ENCODE measurements around the gene CDH4.

CDH4 gene

GRCh38 chr20:61505508-61505907, 253.4 kb downstream of the CDH4 start:
- DNase-seq (ENCODE audit: low read depth, low spot score), result no peak
- CTCF ChIA-PET, result no interaction called here
- TF ChIP-seq CTCF (IDR thresholded peaks at IDR 0.05; ENCODE audit: insufficient read depth, low read length, missing control alignments), result no peak
- H3K4me3 ChIP-seq (ENCODE audit: low read depth, low read length), result no peak overlapping the region
- POLR2A ChIA-PET, result no interaction called here

DNA sequence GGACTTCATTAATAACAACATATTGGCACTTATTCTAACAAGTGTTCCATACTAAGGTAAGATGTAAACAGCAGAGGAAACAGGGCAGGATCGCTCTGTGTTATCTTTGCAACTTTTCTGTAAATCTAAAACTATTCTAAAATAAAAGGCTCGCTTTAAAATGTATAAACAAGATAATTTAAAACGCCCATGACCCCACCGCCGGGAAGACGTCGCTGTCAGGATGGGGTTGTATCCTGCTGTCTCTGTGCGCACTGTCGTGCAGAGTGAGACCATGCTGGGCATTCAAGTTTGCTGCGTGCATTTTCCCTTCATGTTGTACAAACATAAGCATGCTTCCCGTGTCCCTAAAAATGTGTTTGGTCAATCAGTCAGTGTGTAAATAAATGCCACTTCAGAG, 255.7 kb downstream of the CDH4 start:
- no peak overlapping the region for H3K4me3 ChIP-seq (ENCODE audit: low read depth, low read length)
- ChIA-PET CTCF (no interaction called here), POLR2A (no interaction called here)

GRCh38 chr20:61508301-61509096, 256.4 kb downstream of the CDH4 start:
- ChIA-PET CTCF (no interaction called here), POLR2A (no interaction called here)
- DNase-seq (ENCODE audit: low read depth, low spot score), result no peak
- no peak overlapping the region for H3K4me3 ChIP-seq (ENCODE audit: low read depth, low read length)
- no peak for TF ChIP-seq CTCF (IDR thresholded peaks at IDR 0.05; ENCODE audit: insufficient read depth, low read length, missing control alignments)

More for the DNA sequence above, 255.7 kb downstream of the CDH4 start:
- DNase-seq (ENCODE audit: low read depth, low spot score), result no peak
- TF ChIP-seq CTCF (IDR thresholded peaks at IDR 0.05; ENCODE audit: insufficient read depth, low read length, missing control alignments), result no peak

GRCh38 chr20:61510778-61511330, 258.8 kb downstream of the CDH4 start:
- ChIA-PET CTCF (no interaction called here), POLR2A (no interaction called here)
- no peak for TF ChIP-seq CTCF (IDR thresholded peaks at IDR 0.05; ENCODE audit: insufficient read depth, low read length, missing control alignments)
- H3K4me3 ChIP-seq (ENCODE audit: low read depth, low read length), result no peak overlapping the region
- no peak for DNase-seq (ENCODE audit: low read depth, low spot score)

DNA sequence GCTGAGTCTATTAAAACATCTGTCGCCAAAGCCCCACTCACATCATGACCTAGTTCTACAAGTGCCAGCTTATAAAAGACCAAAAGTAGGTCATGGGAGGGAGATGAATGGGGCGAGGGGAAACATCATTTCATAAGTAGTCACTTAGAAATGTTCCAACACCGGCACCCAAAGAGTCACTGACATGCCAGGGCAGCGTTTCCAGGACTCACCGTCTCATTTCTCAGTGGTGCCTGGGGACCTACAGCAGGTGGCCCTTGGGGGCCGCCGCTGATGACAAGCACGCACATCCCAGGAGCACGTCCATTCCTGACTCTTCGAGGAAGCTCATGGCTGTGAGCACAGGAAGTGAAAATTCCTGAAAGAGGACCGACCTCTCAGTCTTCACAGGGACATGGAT, 260.4 kb downstream of the CDH4 start:
- POLR2A ChIA-PET, result no interaction called here
- CTCF ChIA-PET, result no interaction called here
- no peak for TF ChIP-seq CTCF (IDR thresholded peaks at IDR 0.05; ENCODE audit: insufficient read depth, low read length, missing control alignments)
- no peak for DNase-seq (ENCODE audit: low read depth, low spot score)
- no peak overlapping the region for H3K4me3 ChIP-seq (ENCODE audit: low read depth, low read length)

DNA sequence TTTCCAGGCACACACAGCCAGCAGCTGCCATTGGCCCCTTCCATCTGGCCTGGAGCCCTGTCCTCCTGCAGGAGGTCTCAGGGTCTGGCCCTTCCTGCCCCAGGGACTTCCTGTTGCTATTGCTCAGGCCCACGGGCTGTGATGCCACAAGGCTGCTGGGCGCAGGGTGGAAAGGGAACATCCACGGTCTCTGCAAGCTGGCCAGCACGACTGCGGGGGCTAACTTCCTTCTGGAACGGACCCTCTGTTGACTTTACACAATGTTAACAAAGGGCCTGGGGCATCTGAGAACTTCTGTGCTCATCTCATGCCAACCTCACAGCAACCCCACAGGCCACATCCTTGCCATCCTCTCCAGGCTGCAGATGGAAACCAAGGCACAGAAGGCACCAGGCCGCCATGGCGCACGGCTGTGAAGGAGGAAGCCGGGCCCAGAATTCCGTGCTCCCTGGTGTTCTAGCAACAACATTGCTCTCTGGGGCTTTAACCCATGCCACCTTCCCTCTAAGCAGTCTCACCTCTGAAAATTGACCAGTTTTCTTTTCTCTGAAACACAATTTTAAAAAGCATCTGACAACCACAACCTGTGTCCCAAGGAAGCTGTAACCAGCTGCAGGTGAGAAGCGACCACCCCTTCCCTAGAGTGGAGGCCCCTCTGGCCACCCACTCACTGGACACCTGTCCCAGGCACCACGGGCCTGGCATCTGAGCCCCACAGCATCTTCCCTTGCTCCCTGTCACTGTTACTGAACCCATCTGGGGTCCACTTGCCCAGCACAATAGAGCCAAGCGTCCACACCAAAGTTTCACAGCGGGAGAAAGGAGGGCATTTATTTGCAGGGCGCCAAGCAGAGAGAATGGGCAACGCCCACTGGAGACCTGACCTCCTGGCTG, 261.3 kb downstream of the CDH4 start:
- ChIA-PET CTCF (interaction anchor here (1.2 kb wide), 1 partner anchor 385 kb away, joined by 3 read pairs; no protein-coding TSS in a partner anchor), POLR2A (no interaction called here)

More for the DNA sequence above, 261.3 kb downstream of the CDH4 start:
- no peak for DNase-seq (ENCODE audit: low read depth, low spot score)
- no peak for TF ChIP-seq CTCF (IDR thresholded peaks at IDR 0.05; ENCODE audit: insufficient read depth, low read length, missing control alignments)
- no peak overlapping the region for H3K4me3 ChIP-seq (ENCODE audit: low read depth, low read length)

All from AG04449 (cell line).